Measurements from ENCODE around the gene CCDC187.

- TF ChIP-seq, protein P1, sequence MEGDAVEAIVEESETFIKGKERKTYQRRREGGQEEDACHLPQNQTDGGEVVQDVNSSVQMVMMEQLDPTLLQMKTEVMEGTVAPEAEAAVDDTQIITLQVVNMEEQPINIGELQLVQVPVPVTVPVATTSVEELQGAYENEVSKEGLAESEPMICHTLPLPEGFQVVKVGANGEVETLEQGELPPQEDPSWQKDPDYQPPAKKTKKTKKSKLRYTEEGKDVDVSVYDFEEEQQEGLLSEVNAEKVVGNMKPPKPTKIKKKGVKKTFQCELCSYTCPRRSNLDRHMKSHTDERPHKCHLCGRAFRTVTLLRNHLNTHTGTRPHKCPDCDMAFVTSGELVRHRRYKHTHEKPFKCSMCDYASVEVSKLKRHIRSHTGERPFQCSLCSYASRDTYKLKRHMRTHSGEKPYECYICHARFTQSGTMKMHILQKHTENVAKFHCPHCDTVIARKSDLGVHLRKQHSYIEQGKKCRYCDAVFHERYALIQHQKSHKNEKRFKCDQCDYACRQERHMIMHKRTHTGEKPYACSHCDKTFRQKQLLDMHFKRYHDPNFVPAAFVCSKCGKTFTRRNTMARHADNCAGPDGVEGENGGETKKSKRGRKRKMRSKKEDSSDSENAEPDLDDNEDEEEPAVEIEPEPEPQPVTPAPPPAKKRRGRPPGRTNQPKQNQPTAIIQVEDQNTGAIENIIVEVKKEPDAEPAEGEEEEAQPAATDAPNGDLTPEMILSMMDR (IDR thresholded peaks at IDR 0.05; ENCODE audit: borderline replicate concordance, extremely low read depth, low read length, poor library complexity, severe bottlenecking), result no peak
- TF ChIP-seq EZH2 (IDR thresholded peaks at IDR 0.05; ENCODE audit: borderline replicate concordance, low read depth, low read length, severe bottlenecking), result no peak
Observed at GRCh38 chr9:136310273-136311030, 6.6 kb upstream of the CCDC187 start.
